SK-MEL-5 (cell line): ENCODE data around the gene NSUN5. TPM values are rescaled to one million over a fixed set of nuclear protein-coding genes. Genes with fewer than 3 reads are reported as not detected.
"Not testable (repeated sequence)": the region's sequence is repeated elsewhere in the genome, so short reads cannot be mapped to it uniquely, and the experiment has no call there.

Experiments used
- DNase-seq: peaks from one replicate; pipeline ENCODE4 v3.0.0-alpha.2; 2016; ENCODE audit warnings: low read depth, low spot score
- in situ Hi-C: cut with HindIII; loops from 2 replicates; pipeline ENCODE4 v1.10.0; 2016; ENCODE audit warnings: low sequenced_read_pairs, high pct_unique_total_duplicates, low pct_unique_long_range_greater_than_20kb
- small RNA-seq, 2 experiments: library from RNA; depleted of rRNA; stranded (forward); fragments of <200 nt; gene quantifications; one replicate each; pipeline ENCODE3, GENCODE V24; 2014
- total RNA-seq: library from RNA; depleted of rRNA; stranded (reverse); fragments of >200 nt; shearing (Covaris generic); gene quantifications from 2 replicates; pipeline ENCODE4 v1.2.3, GENCODE V29; 2014; rRNA removed

NSUN5 gene
- total RNA-seq, 1 experiment from 2014 or later = 69.0 TPM

GRCh38 chr7:73307436-73307835 is 1.2 kb downstream of the NSUN5 start:
- in situ Hi-C loops = no loop called here
- no peak for DNase-seq

GRCh38 chr7:73304612-73305387 is 3.8 kb downstream of the NSUN5 start:
- DNase-seq, in situ Hi-C loops: not testable (repeated sequence)

- in situ Hi-C loops = no loop called here
- DNase-seq = no peak
These were observed 4.6 kb downstream of the NSUN5 start for GRCh38 chr7:73304071-73304470.

- in situ Hi-C loops = no loop called here
- DNase-seq = no peak
These were observed 5.1 kb downstream of the NSUN5 start for GRCh38 chr7:73303546-73303945.

GRCh38 chr7:73302846-73303245 is 5.8 kb downstream of the NSUN5 start:
- in situ Hi-C loops, DNase-seq: not testable (repeated sequence)

GRCh38 chr7:73301108-73301507 is 7.5 kb downstream of the NSUN5 start:
- DNase-seq, in situ Hi-C loops: not testable (repeated sequence)

- DNase-seq, in situ Hi-C loops: not testable (repeated sequence)
These were observed 8.8 kb downstream of the NSUN5 start for GRCh38 chr7:73299812-73300211.

- DNase-seq, in situ Hi-C loops: not testable (repeated sequence)
These were observed 10.9 kb downstream of the NSUN5 start for GRCh38 chr7:73297706-73298105.

GRCh38 chr7:73297235-73297634 is 11.4 kb downstream of the NSUN5 start:
- DNase-seq, in situ Hi-C loops: not testable (repeated sequence)

GRCh38 chr7:73277210-73277609 is 31.4 kb downstream of the NSUN5 start:
- DNase-seq, in situ Hi-C loops: not testable (repeated sequence)

GRCh38 chr7:73267813-73268212 is 40.8 kb downstream of the NSUN5 start:
- in situ Hi-C loops, DNase-seq: not testable (repeated sequence)

GRCh38 chr7:73266719-73267368 is 41.8 kb downstream of the NSUN5 start:
- DNase-seq, in situ Hi-C loops: not testable (repeated sequence)

- in situ Hi-C loops, DNase-seq: not testable (repeated sequence)
These were observed 46.2 kb downstream of the NSUN5 start for GRCh38 chr7:73262416-73262815.

Small RNAs within 50 kb of the gene (small RNA-seq; reads per million reads assigned to genes)
- gene RNU6-1080P = 0 reads per million in 2 experiments

Other genes with a start within 250 kb of the NSUN5 start
- not detected in 2 replicates for gene SPDYE9, start 222.8 kb downstream of the NSUN5 start, total RNA-seq
- gene TRIM50, start 19.3 kb upstream of the NSUN5 start, total RNA-seq = not detected in 2 replicates
- gene FKBP6, start 19.3 kb upstream of the NSUN5 start, total RNA-seq = not detected in 2 replicates
- gene FZD9, start 125.0 kb upstream of the NSUN5 start, total RNA-seq = 1.7 and 2.3 TPM in 2 replicates
- gene BAZ1B, start 213.5 kb upstream of the NSUN5 start, total RNA-seq = 71.4 and 79.5 TPM in 2 replicates
- gene BCL7B, start 248.9 kb upstream of the NSUN5 start, total RNA-seq = 22.9 and 23.0 TPM in 2 replicates